CD4-positive, alpha-beta T cell treated with Interleukin-2 at 100 ng/mL for 4 hours (primary cell): ENCODE results near the gene LUC7L2.
"Not testable (repeated sequence)": the region's sequence is repeated elsewhere in the genome, so short reads cannot be mapped to it uniquely, and the experiment has no call there.

Source experiments
- DNase-seq: peaks from one replicate; pipeline ENCODE4 v3.0.0-alpha.2; 2020; ENCODE audit warnings: low spot score

Gene LUC7L2

GRCh38 chr7:139359366-139360209 is at the start of gene LUC7L2:
TSS of gene LUC7L2 (plus strand) at chr7:139359894. CDS start at chr7:139360262, 368 bp downstream.
- peak; percentile 99 for DNase-seq

GRCh38 chr7:139317939-139318505 is 41.7 kb upstream of the LUC7L2 start:
- DNase-seq, result no peak

DNA sequence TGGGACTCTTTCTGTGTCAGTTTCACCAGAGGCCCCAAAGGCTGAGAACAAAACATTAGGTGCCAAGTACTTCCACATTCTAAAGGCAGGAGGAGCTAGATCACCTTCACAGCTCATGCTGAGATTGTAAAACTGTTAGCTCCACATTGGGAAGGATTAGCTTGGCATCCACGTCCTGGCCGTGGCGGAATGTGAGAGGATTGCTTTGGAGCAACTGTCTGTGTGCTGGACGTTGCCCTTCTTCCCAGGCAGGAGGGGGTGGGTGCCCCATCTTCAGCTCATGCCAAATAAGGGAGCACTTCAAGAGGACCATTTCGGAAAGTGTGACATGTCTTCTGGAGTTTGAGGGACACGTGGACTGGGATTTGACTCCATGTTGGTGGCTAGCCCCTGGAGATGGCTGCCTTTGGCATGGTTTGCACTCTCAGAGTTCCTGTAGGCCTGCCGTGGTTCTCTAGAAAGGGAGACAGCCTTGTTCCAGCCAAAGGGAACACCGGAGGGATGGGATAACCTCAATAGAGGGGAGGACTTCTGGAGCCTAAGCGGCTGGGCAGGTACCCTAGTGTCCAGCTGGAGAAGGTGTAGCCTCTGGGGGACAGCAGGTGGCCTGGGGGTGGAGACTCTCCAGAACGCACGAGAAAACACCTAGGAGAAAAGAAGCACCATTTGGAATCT is 38.5 kb upstream of the LUC7L2 start:
- DNase-seq, result no peak

GRCh38 chr7:139324709-139325108 is 35.0 kb upstream of the LUC7L2 start:
- not testable (repeated sequence) for DNase-seq

DNA sequence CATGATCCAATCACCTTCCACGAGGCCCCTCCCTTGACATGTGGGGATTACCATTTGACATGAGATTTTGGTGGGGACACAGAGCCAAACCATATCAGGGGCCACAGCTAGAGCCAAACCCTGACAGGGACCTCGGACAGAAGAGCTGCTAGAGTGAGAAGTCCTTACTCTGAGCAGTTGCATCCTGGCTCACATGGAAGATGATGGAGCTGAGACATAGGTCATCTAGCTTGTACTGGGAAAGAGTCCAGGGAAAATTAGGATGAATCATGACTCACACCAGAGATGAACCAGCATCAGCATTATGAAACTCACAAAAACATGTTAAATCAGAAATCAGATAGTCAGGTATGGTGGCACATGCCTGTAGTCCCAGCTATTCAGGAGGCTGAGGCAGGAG is 31.3 kb upstream of the LUC7L2 start:
- DNase-seq, result no peak

DNA sequence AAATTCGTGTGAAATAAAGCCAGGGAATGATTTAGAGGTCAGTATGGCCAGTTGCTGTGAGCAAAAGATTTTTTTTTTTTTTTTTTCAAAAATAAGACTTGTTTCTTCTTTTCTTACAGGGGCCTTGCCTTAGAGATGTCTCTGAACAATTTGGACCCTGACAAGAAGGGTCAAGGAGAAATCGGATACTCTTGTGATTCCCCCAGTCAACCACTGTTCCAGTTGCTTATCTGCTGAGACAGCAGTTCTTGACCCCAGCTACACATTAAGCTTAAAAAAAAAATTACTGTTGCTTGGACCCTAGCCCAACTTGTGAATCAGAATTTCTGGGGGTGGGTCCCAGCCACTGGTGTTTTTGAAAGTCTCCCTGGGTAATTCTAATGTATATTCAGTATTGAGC is 30.6 kb upstream of the LUC7L2 start:
- no peak for DNase-seq

- DNase-seq, result no peak
Measured at GRCh38 chr7:139330333-139331030, 29.2 kb upstream of the LUC7L2 start.

DNA sequence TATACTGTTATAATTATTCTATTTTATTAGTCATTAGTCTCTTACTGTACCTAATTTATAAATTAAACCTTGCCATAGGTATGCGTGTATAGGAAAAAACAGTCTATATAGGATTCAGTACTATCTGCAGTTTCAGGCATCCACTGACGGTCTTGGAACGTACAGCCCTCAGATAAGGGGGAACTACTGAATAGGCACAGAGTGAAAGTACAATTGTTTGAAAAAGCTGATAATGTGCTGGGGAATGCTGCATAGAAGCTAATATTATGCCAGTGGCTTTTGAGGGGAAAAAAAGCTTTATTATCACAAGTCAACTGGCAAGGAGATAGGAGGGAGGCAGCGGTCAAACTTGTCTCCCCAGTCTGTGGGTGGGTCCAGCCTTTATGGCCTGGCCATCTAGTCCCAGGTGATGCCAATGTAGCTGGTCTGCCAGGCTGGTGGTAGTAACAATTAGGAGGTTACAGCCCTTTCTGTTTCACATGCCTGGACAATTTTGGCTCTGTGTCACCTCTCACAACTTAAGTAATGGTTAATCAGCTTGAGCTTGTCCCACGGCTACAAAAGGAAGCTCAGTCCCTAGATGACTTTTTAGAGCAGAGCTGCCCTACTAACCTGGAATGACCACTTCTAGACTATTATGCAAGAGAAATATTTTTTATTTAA is 26.9 kb upstream of the LUC7L2 start:
- DNase-seq, result no peak

- DNase-seq, result not testable (repeated sequence)
Measured at GRCh38 chr7:139333443-139333842, 26.3 kb upstream of the LUC7L2 start.

- no peak for DNase-seq
Measured at GRCh38 chr7:139334399-139335150, 25.1 kb upstream of the LUC7L2 start.

DNA sequence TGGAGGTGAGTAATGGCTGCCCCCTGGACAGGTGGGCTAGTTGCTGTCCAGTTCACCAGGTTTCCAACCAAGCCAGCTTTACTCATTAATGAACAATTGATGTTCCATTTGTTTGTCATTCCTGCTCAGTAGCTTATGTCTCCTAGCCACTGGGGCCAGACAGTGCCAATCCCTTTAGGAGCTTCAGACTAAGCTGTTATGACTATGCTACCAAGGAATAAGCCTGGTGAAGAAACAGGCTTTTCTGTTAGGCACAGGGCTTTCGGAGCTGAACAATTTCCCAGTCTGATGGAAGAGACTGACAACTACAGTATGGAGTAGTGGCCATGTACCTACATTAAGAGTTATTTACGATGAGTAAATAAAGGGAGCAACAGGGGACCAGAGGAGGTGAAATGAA is 20.7 kb upstream of the LUC7L2 start:
- DNase-seq, result no peak

- DNase-seq, result no peak
Measured at GRCh38 chr7:139339698-139340036, 20.0 kb upstream of the LUC7L2 start.

DNA sequence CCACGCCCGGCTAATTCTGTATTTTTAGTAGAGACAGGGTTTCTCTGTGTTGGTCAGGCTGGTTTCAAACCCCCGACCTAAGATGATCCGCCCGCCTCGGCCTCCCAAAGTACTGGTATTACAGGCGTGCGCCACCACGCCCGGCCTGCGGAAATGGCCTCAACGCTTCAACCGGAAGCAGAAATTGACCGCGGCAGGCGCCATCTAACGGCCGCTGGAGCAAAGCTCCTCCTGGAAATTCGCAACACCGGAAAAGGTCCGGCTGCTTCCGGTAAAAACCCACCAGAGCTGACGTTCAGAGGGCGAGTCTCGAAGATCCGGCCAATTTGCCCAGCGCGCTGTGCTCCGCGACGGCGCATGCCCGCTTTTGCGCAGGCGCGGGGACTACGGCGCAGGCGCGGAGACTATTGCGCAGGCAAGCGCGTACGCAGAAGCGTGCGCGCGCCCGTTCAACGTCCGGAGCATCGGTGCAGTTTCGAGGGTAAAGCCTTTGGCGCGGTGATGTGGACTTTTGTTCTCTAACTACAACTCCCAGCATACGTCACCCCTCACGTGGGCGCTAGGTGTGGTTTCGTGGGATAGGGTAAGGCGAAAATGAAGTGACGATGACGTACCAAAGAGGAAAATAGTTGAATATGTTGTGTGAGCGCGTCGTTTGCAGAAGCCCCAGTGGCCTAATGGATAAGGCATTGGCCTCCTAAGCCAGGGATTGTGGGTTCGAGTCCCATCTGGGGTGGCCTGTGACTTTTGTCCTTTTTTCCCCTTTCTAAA is 19.5 kb upstream of the LUC7L2 start:
- peak; percentile 99 for DNase-seq

DNA sequence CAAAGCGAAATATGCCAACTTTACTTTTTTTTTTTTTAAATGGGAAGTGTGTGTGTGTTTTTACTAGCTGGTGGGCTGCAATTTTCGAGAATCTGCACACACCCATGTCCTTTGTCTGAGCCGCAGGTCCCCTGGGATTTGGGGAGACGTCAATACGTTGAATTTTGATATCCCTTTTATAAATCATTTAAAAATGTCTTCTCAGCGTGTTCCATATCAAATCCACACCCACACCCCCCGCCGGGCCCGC is 19.0 kb upstream of the LUC7L2 start:
- DNase-seq, result no peak

GRCh38 chr7:139341058-139341775 is 18.5 kb upstream of the LUC7L2 start, which contains the start of gene FMC1:
TSS of gene FMC1 (plus strand) at chr7:139341337. CDS start at chr7:139341385, 48 bp downstream.
- DNase-seq, result peak; percentile 89

DNA sequence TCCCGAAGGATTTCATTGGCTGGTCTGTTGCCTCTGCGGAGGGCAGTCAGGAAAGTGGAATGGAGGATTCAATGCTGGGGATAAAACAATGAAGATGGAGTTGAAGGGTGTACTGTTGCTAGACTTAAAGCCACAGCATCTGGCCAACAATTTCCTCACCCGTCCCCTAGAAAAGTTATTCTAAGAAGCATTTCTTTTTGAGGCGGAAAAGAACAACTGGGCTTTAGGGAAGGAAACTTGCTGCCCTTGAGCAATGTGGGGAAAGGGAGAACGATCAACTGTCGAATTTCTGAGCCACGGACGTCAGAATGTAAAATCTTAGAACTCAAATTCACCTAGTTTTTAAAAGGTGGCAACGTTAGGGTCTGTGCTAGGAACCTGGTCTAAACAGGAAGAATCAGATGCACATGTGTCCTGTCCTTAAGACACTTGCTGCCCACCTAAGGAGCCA is 17.9 kb upstream of the LUC7L2 start:
- no peak for DNase-seq

DNA sequence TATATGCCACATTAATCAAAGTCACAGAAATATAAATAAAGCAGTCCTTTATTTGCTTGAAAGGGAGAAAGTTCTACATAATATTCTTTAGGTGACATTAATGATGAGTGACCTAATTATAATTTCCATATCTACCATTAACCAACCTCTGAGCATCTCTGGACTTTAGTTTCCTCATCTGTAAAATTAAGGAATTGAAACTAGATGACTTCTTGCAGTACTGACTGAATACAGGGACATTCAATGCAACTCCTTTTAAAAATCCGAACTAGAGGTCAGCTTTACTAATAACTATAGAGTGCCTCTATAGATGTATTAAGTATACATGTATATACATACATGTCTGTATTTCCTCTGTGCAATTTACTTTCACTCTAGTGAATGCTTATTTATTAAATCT is 14.7 kb upstream of the LUC7L2 start:
- no peak for DNase-seq

DNA sequence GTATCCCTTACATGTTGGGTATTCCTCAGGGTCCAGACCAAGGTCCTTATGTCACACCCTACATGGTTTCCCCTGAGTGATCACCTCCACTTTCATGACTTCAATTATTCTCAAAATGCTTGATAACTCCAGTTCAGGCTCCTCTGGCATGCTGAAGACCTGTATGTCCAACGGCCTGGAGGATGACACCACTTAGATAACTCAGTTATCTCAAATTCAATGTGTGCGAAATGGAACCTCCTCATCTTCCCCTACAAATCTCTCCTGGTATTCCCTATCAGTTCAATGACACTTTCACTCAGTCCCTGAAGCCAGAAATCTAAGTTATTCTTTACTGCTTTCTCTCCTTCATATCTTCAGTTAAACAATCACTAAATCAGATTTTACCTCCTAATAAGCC is 8.7 kb upstream of the LUC7L2 start:
- DNase-seq, result no peak

DNA sequence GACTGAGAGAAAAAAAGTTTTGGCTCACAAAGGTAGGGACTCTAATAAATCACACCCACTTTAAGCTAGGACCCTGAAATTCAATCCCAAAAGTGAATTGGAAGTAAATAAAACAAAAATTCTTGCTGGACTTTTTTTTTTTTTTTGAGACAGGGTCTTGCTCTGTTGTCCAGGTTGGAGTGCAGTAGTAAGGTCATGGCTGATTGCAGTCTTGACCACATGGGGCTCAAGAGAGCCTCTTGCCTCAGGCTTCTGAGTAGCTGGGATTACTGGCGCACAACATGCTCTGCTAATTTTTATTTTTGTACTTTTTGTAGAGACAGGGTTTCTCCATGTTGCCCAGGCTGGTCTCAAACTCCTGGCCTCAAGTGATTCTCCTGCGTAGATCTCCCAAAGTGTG is 5.0 kb upstream of the LUC7L2 start:
- DNase-seq, result no peak

GRCh38 chr7:139355320-139355719 is 4.4 kb upstream of the LUC7L2 start:
- no peak for DNase-seq
